ENCODE results near the gene CLSTN1. TPM values are rescaled to one million over a fixed set of nuclear protein-coding genes. Genes with fewer than 3 reads are reported as not detected.

Gene CLSTN1
- polyA plus RNA-seq, 3 donors, result 143 to 163 (median 161) TPM

DNA sequence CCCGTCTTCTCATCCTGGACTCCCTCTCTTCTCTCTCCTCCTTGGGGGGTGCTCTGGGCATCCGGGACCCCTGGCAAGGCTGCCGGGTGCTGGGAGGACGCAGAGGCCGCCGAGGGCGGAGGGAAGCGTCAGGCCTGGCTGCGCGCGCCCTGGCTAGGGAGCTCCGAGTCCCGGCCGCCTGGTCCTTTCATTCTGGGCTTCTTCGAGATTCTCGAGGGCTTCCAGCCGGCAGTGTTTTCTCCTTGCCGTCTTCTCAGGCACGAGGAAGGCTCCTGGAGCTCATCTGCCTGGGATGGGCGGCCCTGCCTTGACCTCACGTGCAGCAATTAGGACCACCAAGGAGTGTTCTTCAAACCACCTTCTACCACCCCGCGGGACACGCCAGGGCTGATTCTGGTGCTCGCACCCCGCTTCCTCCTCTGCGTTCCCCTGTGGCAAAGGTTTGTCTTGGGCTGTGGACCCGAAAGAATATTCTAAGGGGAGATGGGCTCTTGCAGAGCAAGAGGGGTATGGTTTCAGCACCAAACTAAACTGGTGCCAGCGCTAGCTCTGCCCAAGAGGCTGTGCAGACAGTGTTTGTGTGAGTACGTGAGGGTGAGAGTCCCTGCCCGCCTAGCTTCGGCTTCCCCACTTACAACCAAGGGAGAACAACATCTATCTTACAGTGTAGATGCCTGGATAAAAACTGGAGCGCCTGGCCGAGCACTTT is 135.7 kb downstream of the CLSTN1 start:
- DNase-seq, result no peak

GRCh38 chr1:9687120-9687873 is 136.5 kb downstream of the CLSTN1 start:
- no peak for DNase-seq

DNA sequence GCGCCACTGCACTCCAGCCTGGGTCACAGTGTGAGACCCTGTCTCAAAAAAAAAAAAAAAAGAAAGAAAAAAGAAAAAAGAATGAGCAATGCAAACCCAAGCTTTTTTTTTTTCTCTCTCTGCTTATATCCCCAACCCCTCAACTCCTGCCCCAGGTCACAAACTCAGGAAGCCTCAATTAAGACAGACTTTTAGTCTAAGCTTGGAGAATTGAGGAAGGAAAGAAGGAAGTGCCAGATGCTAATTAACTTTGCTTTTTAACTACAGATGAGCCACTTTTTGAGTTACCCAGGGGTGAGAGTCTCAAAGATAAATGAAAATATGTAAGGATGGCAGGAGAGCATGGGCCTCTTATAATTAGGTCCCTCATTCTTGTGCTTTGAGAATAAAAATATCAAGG is 139.0 kb downstream of the CLSTN1 start:
- no peak for DNase-seq

DNA sequence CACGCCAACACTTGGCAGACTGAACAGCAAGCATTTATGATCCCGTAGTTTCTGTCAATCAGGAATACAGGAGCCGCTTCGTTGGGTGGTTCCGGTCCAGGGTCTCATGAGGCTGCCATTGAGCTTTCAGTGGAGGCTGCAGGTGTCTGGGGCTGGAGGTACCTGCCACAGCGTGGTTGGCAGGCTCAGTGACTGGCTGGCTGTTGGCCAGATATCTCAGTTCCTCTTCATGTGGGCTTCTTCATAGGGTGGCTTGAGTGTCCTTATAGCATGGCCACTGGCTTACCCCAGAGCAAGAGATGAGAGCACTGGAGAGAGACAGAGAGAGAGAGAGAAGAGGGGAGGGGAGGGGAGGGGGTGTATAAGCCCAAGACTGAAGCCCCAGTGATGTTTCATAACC is 142.9 kb downstream of the CLSTN1 start:
- DNase-seq, result no peak

DNA sequence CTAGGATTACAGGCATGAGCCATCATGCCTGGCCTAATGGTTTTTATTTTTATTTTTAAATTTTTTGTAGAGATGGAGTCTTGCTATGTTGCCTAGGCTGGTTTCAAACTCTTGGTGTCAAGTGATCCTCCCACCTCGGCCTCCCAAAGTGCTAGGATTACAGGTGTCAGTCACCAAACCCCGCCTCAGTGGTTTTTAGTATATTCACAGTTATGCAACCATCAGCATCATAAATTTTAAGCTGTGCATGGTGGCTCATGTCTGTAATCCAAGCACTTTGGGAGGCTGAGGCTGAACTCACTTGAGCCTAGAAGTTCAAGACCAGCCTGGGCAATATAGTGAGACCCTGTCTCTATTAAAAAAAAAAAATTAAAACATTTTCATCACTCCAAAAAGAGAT is 143.7 kb downstream of the CLSTN1 start:
- no peak for DNase-seq

Other genes with a start within 250 kb of the CLSTN1 start
- gene TMEM201, start 235.1 kb downstream of the CLSTN1 start, polyA plus RNA-seq (ENCODE audit: insufficient read length in 3 of 3), result 10 to 100 TPM; 19.0 to 23.5 (median 20.4) TPM
- 10 to 100 TPM in 1 of 3 donors, 1 to 10 TPM in 2; 7.0 to 10.4 (median 8.2) TPM for gene PIK3CD, start 172.2 kb downstream of the CLSTN1 start, polyA plus RNA-seq (ENCODE audit: insufficient read length in 3 of 3)
- gene CTNNBIP1, start 86.3 kb upstream of the CLSTN1 start, polyA plus RNA-seq (ENCODE audit: insufficient read length in 3 of 3), result 10 to 100 TPM; 29.0 to 37.8 (median 33.4) TPM
- gene LZIC, start 119.4 kb upstream of the CLSTN1 start, polyA plus RNA-seq (ENCODE audit: insufficient read length in 3 of 3), result 10 to 100 TPM; 54.8 to 70.0 (median 63.4) TPM
- 10 to 100 TPM; 18.2 to 25.7 (median 18.3) TPM for gene NMNAT1, start 119.5 kb upstream of the CLSTN1 start, polyA plus RNA-seq (ENCODE audit: insufficient read length in 3 of 3)
- 10 to 100 TPM; 18.6 to 25.0 (median 18.8) TPM for gene RBP7, start 173.3 kb upstream of the CLSTN1 start, polyA plus RNA-seq (ENCODE audit: insufficient read length in 3 of 3)
- gene UBE4B, start 209.0 kb upstream of the CLSTN1 start, polyA plus RNA-seq (ENCODE audit: insufficient read length in 3 of 3), result 10 to 100 TPM; 48.6 to 58.8 (median 58.2) TPM

All from renal pelvis (tissue), 4 donors.